OCI-LY3 (cell line): ENCODE data around the gene OTOS.

Source experiments
- H2AFZ ChIP-seq: fragments of 200-600, 300-600 bp; shearing (Covaris generic); 2 replicates; pipeline ENCODE4 v1.6.0; 2014; ENCODE audit warnings: antibody characterized with exemption, low read depth, low read length
- H3K27ac ChIP-seq: fragments of 200-600, 300-600 bp; sonication (generic); 2 replicates; pipeline ENCODE4 v1.5.1; 2014; ENCODE audit warnings: mild to moderate bottlenecking, low read length, moderate library complexity, mixed read lengths
- H3K27me3 ChIP-seq: fragments of 200-600, 300-600 bp; sonication (generic); 2 replicates; pipeline ENCODE4 v1.6.1; 2014; ENCODE audit warnings: low read depth, low read length, mixed read lengths
- H3K36me3 ChIP-seq: fragments of 200-600, 300-600 bp; sonication (generic); replicated peaks from 2 replicates; pipeline ENCODE3; 2014; ENCODE audit warnings: low read depth, low read length, mixed read lengths
- H3K4me1 ChIP-seq: fragments of 300-600, 200-600 bp; sonication (generic); 2 replicates; pipeline ENCODE4 v1.6.1; 2014; ENCODE audit warnings: low read length, mixed read lengths
- H3K4me2 ChIP-seq: fragments of 200-600, 300-600 bp; sonication (generic); 2 replicates; pipeline ENCODE4 v1.6.1; 2014; ENCODE audit warnings: low read length, mixed read lengths
- H3K4me3 ChIP-seq: fragments of 300-600, 200-600 bp; sonication (generic); 2 replicates; pipeline ENCODE4 v1.5.1; 2014; ENCODE audit warnings: antibody characterized with exemption, mild to moderate bottlenecking, low read length, moderate library complexity
- H3K79me2 ChIP-seq: fragments of 300-600, 200-600 bp; shearing (Covaris generic); 2 replicates; pipeline ENCODE4 v1.6.1; 2014; ENCODE audit warnings: mild to moderate bottlenecking, low read length, mixed read lengths
- H3K9ac ChIP-seq: fragments of 300-600, 200-600 bp; shearing (Covaris generic); 2 replicates; pipeline ENCODE4 v1.6.0; 2014; ENCODE audit warnings: mild to moderate bottlenecking, low read length, moderate library complexity
- H3K9me3 ChIP-seq: fragments of 200-600, 300-600 bp; shearing (Covaris generic); 2 replicates; pipeline ENCODE4 v1.6.1; 2014; ENCODE audit warnings: low read length, mixed read lengths; ENCODE audit not compliant: insufficient read depth
- H4K20me1 ChIP-seq: fragments of 200-600, 300-600 bp; sonication (generic); 2 replicates; pipeline ENCODE4 v1.6.1; 2016; ENCODE audit warnings: low read length, mixed read lengths; ENCODE audit not compliant: insufficient read depth
- EZH2phosphoT487 ChIP-seq: fragments of 200-600 bp; shearing (Covaris generic); IDR thresholded peaks from 2 replicates; pipeline ENCODE4 v1.6.1; 2018; ENCODE audit warnings: antibody characterized with exemption, mixed run types, low read depth
- TF ChIP-seq, protein P1 (sequence below): fragments of 200-600, 300-600 bp; sonication (generic); IDR thresholded peaks from 2 replicates; pipeline ENCODE4 v1.5.1; 2014; ENCODE audit warnings: antibody characterized with exemption, low read length, low read depth

The OTOS gene

DNA sequence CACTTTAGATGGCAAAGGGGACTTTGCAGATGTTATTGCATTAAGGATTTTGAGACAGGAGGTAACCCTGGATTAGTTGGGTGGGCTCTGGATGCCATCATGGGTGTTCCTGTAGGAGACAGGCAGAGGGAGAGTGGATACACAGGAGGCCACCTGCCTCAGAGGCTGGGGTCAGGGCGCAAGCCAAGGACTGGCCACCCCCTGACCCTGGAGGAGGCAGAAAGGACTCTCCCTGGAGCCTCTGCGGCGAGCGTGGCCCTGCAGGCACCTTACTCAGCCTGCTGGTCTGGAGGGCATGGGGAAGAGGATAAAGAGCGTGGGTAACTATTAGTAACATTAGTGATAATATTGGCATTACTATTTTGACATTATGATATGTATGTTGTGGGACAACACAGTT lies 21.6 kb upstream of the OTOS start:
- Histone ChIP-seq H3K4me3 (no peak overlapping the region), H3K9me3 (no peaks in the 10 kb centered on the region)
- TF ChIP-seq, protein P1, sequence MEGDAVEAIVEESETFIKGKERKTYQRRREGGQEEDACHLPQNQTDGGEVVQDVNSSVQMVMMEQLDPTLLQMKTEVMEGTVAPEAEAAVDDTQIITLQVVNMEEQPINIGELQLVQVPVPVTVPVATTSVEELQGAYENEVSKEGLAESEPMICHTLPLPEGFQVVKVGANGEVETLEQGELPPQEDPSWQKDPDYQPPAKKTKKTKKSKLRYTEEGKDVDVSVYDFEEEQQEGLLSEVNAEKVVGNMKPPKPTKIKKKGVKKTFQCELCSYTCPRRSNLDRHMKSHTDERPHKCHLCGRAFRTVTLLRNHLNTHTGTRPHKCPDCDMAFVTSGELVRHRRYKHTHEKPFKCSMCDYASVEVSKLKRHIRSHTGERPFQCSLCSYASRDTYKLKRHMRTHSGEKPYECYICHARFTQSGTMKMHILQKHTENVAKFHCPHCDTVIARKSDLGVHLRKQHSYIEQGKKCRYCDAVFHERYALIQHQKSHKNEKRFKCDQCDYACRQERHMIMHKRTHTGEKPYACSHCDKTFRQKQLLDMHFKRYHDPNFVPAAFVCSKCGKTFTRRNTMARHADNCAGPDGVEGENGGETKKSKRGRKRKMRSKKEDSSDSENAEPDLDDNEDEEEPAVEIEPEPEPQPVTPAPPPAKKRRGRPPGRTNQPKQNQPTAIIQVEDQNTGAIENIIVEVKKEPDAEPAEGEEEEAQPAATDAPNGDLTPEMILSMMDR = no peak
- no peak for TF ChIP-seq EZH2phosphoT487

DNA sequence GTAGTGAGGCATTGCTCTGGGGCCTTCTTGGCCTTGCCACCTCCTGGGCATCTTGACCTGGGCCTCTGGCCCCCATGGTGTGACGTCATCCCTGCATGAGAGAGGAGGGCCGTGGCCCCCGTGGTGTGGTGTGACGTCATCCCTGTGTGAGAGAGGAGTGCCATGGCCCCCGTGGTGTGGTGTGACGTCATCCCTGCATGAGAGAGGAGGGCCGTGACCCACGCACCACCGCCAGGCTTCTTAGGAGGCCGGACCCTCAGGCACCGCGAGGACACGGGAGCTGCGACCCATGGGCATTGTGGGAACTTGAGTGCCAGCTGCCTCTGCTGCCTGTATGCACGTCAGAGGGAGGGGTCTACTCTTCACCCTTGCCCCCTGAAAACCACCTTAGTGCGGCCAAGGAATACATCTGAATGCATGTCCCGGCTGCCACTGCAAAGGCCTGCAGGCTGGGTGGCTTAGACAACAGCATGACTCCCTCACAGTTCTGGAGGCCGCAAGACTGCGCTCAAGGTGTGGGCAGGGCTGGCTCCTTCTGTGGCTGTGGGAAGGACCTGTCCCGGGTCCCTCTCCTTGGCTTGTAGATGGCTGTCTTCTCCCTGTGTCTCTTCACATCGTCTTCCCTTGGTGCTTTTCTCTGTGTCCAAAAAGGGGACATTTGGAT lies 20.8 kb upstream of the OTOS start:
- Histone ChIP-seq H3K27ac (no peak overlapping the region), H2AFZ (no peak overlapping the region), H4K20me1 (no peaks in the 10 kb centered on the region), H3K4me1 (no peaks in the 10 kb centered on the region), H3K79me2 (no peaks in the 10 kb centered on the region), H3K27me3 (no peaks in the 10 kb centered on the region), H3K9me3 (no peaks in the 10 kb centered on the region), H3K4me3 (no peak overlapping the region), H3K9ac (no peak overlapping the region), H3K36me3 (no peaks in the 10 kb centered on the region), H3K4me2 (no peak overlapping the region)
- TF ChIP-seq, protein P1 = no peak
- no peak for TF ChIP-seq EZH2phosphoT487

More for the DNA sequence above, 21.6 kb upstream of the OTOS start:
- no peaks in the 10 kb centered on the region for H3K27me3 ChIP-seq
- H3K27ac ChIP-seq = no peak overlapping the region
- H3K79me2 ChIP-seq = no peaks in the 10 kb centered on the region
- no peaks in the 10 kb centered on the region for H3K36me3 ChIP-seq
- no peak overlapping the region for H3K9ac ChIP-seq
- no peak overlapping the region for H2AFZ ChIP-seq
- no peaks in the 10 kb centered on the region for H3K4me1 ChIP-seq
- no peak overlapping the region for H3K4me2 ChIP-seq
- no peaks in the 10 kb centered on the region for H4K20me1 ChIP-seq

DNA sequence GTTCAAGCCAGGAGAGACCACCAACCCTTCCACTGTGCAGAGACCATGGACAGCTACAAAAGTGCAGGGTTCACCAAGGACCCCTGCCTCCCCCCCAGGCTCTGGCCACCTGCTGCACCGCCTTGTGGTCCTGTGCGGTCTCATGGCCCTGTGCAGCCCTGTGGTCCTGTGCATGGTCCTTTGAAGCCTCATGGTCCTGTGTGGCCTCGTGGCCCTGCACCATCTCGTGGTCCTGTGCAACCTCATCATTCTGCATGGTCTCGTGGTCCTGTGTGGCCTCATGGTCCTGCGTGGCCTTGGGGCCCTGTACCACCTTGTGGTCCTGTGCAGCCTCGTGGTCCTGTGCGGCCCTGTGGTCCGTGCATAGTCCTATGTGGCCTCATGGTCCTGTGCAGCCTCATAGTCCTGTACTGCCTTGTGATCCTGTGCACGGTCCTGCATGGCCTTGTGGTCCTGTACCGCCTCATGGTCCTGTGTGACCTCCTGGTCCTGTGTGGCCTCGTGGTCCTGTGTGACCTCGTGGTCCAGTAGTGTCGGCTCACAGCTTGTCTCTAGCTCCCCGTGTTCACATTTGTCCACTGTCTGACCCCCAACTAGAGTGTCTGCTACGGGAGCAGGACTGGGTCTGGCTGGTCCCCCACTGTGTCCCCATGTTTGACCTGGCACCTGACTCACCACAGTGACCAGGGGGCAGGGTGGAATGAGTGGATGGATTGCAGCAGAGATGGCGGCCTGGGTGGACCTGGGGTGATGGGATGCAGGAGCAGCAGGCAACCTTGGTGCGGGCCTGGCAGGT lies 20.0 kb upstream of the OTOS start:
- H3K9me3 ChIP-seq = no peaks in the 10 kb centered on the region
- H4K20me1 ChIP-seq = no peaks in the 10 kb centered on the region
- H3K27me3 ChIP-seq = no peaks in the 10 kb centered on the region
- H3K9ac ChIP-seq = no peak overlapping the region
- no peak overlapping the region for H3K4me2 ChIP-seq
- TF ChIP-seq, protein P1 = no peak
- no peak for TF ChIP-seq EZH2phosphoT487
- H3K4me1 ChIP-seq = no peaks in the 10 kb centered on the region
- no peaks in the 10 kb centered on the region for H3K79me2 ChIP-seq
- no peak overlapping the region for H2AFZ ChIP-seq
- H3K27ac ChIP-seq = no peak overlapping the region
- H3K36me3 ChIP-seq = no peaks in the 10 kb centered on the region
- H3K4me3 ChIP-seq = no peak overlapping the region

- no peak overlapping the region for H3K4me2 ChIP-seq
- no peaks in the 10 kb centered on the region for H3K79me2 ChIP-seq
- no peaks in the 10 kb centered on the region for H4K20me1 ChIP-seq
- no peak overlapping the region for H3K9ac ChIP-seq
- H3K4me3 ChIP-seq = no peak overlapping the region
- H2AFZ ChIP-seq = no peak overlapping the region
- H3K27ac ChIP-seq = no peak overlapping the region
- H3K4me1 ChIP-seq = no peaks in the 10 kb centered on the region
- no peaks in the 10 kb centered on the region for H3K36me3 ChIP-seq
- H3K9me3 ChIP-seq = no peaks in the 10 kb centered on the region
- H3K27me3 ChIP-seq = no peaks in the 10 kb centered on the region
- TF ChIP-seq EZH2phosphoT487 = no peak
- TF ChIP-seq, protein P1 = no peak
These were observed 18.9 kb upstream of the OTOS start for GRCh38 chr2:240159251-240159839.
